SK-N-SH (cell line): ENCODE measurements around the gene TFPI. TPM values are rescaled to one million over a fixed set of nuclear protein-coding genes. Genes with fewer than 3 reads are reported as not detected.

ENCODE experiments used
- CTCF ChIA-PET: fragments of 300-600, 350-600 bp; formaldehyde crosslinking; extraction: SDS; loops from one replicate; lab custom pipeline; 2021; lab: Yijun Ruan, JAX
- POLR2A ChIA-PET: fragments of 350-600 bp; sonication (Branson Sonifier 250); formaldehyde crosslinking; extraction: SDS; loops from one replicate; lab custom pipeline; 2020; ENCODE audit warnings: antibody characterized with exemption, inconsistent platforms; lab: Yijun Ruan, JAX
- DNase-seq: peaks from one replicate; pipeline ENCODE4 v3.0.0; 2012
- H2AFZ ChIP-seq: fragments of 200-600 bp; sonication (generic); 2 replicates; pipeline ENCODE4 v1.8.1; 2016; ENCODE audit warnings: antibody characterized with exemption, mild to moderate bottlenecking, low read depth
- H3F3A ChIP-seq: fragments of 200-600 bp; sonication (generic); replicated peaks from 2 replicates; pipeline ENCODE3; 2016; ENCODE audit warnings: antibody characterized with exemption, mild to moderate bottlenecking; ENCODE audit not compliant: insufficient read depth
- H3K27ac ChIP-seq, 2 experiments: fragments of 200-500 bp in 1 of 2; fragments of 200-600 bp in 1 of 2; sonication (Bioruptor generic) in 1 of 2; sonication (generic), shearing (Covaris generic) in 1 of 2; 2 replicates each; pipeline versions ENCODE4 v1.5.1 to v1.6.1; 2014 to 2016; ENCODE audit warnings: low read depth in 2 of 2, inconsistent platforms in 1 of 2, low read length in 1 of 2, mild to moderate bottlenecking in 1 of 2, mixed read lengths in 1 of 2
- H3K27me3 ChIP-seq: fragments of 200-600 bp; sonication (generic), shearing (Covaris generic); 2 replicates; pipeline ENCODE4 v1.6.1; 2016; ENCODE audit warnings: mixed run types; ENCODE audit not compliant: insufficient read depth
- H3K36me3 ChIP-seq, 2 experiments: fragments of 200-500 bp in 1 of 2; fragments of 200-600 bp in 1 of 2; sonication (Bioruptor generic) in 1 of 2; sonication (generic) in 1 of 2; replicated peaks in 1 of 2; 2 replicates each; pipeline versions ENCODE3 to v1.5.1; 2014 to 2016; ENCODE audit warnings: low read length in 1 of 2, mild to moderate bottlenecking in 1 of 2; ENCODE audit not compliant: insufficient read depth in 2 of 2, control insufficient read depth in 1 of 2
- H3K4me1 ChIP-seq, 2 experiments: fragments of 200-500 bp in 1 of 2; fragments of 200-600 bp in 1 of 2; sonication (Bioruptor generic) in 1 of 2; sonication (generic), shearing (Covaris generic) in 1 of 2; 2 replicates each; pipeline versions ENCODE4 v1.5.1 to v1.6.1; 2014 to 2016; ENCODE audit warnings: low read depth in 1 of 2, low read length in 1 of 2, mixed run types in 1 of 2; ENCODE audit not compliant: insufficient read depth in 2 of 2, control insufficient read depth in 1 of 2
- H3K4me2 ChIP-seq: fragments of 200-600 bp; sonication (generic), shearing (Covaris generic); 2 replicates; pipeline ENCODE4 v1.6.1; 2017; ENCODE audit warnings: mixed run types
- H3K4me3 ChIP-seq, 2 experiments: fragments of 200-500 bp in 1 of 2; fragments of 200-600 bp in 1 of 2; sonication (Bioruptor generic) in 1 of 2; sonication (generic), shearing (Covaris generic) in 1 of 2; 2 replicates each; pipeline versions ENCODE4 v1.5.1 to v1.8.1; 2014 to 2016; ENCODE audit warnings: low read depth in 2 of 2, inconsistent platforms in 1 of 2, low read length in 1 of 2, mild to moderate bottlenecking in 1 of 2, mixed read lengths in 1 of 2, moderate library complexity in 1 of 2
- H3K79me2 ChIP-seq: fragments of 200-600 bp; sonication (generic); 2 replicates; pipeline ENCODE4 v1.8.1; 2017; ENCODE audit warnings: mild to moderate bottlenecking; ENCODE audit not compliant: insufficient read depth
- H3K9ac ChIP-seq: fragments of 200-600 bp; sonication (generic); 2 replicates; pipeline ENCODE4 v1.6.1; 2017; ENCODE audit warnings: mixed run types
- H3K9me2 ChIP-seq: fragments of 200-600 bp; sonication (generic); 2 replicates; pipeline ENCODE4 v1.6.1; 2017; ENCODE audit warnings: mixed run types
- H3K9me3 ChIP-seq: fragments of 200-600 bp; sonication (generic); 2 replicates; pipeline ENCODE4 v1.6.1; 2017; ENCODE audit warnings: mixed run types, mild to moderate bottlenecking, moderate library complexity
- H4K20me1 ChIP-seq: fragments of 200-600 bp; sonication (generic); 2 replicates; pipeline ENCODE4 v1.6.1; 2017; ENCODE audit warnings: mild to moderate bottlenecking, mixed run types; ENCODE audit not compliant: insufficient read depth
- CTCF ChIP-seq: fragments of 200-600 bp; sonication (generic); IDR thresholded peaks from 2 replicates; pipeline ENCODE4 v1.6.1; 2017; ENCODE audit warnings: antibody characterized with exemption, mild to moderate bottlenecking, moderate library complexity
- FOSL2 ChIP-seq: IDR thresholded peaks from 2 replicates; pipeline ENCODE4 v1.4.0; 2012; ENCODE audit warnings: low read depth, mild to moderate bottlenecking, moderate library complexity, borderline replicate concordance
- FOXJ3 ChIP-seq: sonication (generic); formaldehyde crosslinking; IDR thresholded peaks from 2 replicates; pipeline ENCODE4 v1.5.1; 2020; ENCODE audit warnings: mild to moderate bottlenecking, missing genetic modification reagents
- MEF2A ChIP-seq: IDR thresholded peaks from 2 replicates; pipeline ENCODE4 v1.4.0; 2012; ENCODE audit warnings: low read depth, borderline replicate concordance
- NRF1 ChIP-seq: IDR thresholded peaks from 2 replicates; pipeline ENCODE4 v1.6.1; 2012; ENCODE audit warnings: low read depth, mild to moderate bottlenecking, low read length
- REST ChIP-seq: IDR thresholded peaks from 2 replicates; pipeline ENCODE4 v1.6.1; 2012; ENCODE audit warnings: mild to moderate bottlenecking, low read depth, low read length, moderate library complexity
- SIN3A ChIP-seq: IDR thresholded peaks from 2 replicates; pipeline ENCODE4 v1.6.1; 2012; ENCODE audit warnings: low read depth, mild to moderate bottlenecking, low read length, moderate library complexity, borderline replicate concordance
- SMC3 ChIP-seq: IDR thresholded peaks from 2 replicates; pipeline ENCODE4 v1.6.1; 2012; ENCODE audit warnings: low read depth, low read length, improper control_type of control experiment
- WGBS: methylation state at CpG from one replicate; pipeline ENCODE4 v1.1.6; 2017; ENCODE audit warnings: low lambda C conversion rate; 5-methylcytosine and 5-hydroxymethylcytosine counted together
- polyA plus RNA-seq, 3 experiments: library from polyadenylated mRNA; depleted of rRNA; stranded (reverse); fragments of >200 nt; gene quantifications; 2 replicates each; pipeline ENCODE4 v1.2.3, GENCODE V29; 2012
- TF ChIP-seq, protein P1 (sequence below): IDR thresholded peaks from 2 replicates; pipeline ENCODE4 v1.4.0; 2012; ENCODE audit warnings: low read depth, borderline replicate concordance

The TFPI gene
- polyA plus RNA-seq, 1 of the 3 experiments (the other 2 are of a cell fraction): 2.1 TPM

DNA sequence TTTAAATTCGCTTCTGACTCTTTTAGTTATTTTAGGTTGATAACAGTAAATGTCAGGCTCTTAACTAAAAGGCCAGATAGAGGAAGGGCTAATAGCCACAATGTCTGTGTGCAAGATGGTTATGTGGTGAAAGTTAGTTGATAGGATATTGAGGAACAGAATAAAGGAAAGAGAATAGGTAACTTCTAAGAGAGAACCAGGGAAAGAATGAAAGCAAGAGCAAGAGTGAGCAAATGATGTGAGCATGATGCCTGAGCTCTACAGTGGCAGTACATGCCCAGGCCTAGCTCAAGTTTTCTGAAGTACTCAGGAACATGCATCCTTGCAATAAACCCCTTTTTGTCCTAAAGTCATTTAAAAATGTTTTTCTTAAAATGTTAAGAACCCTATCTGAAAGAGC, 12.5 kb upstream of the TFPI start:
- H3K27ac ChIP-seq: no peak overlapping the region
- POLR2A ChIA-PET: no interaction called here
- no peaks in the 10 kb centered on the region for H3K9me3 ChIP-seq
- H3K9ac ChIP-seq: no peak overlapping the region
- H3K27me3 ChIP-seq: no peaks in the 10 kb centered on the region
- H3F3A ChIP-seq: no peaks in the 10 kb centered on the region
- no peaks in the 10 kb centered on the region for H3K36me3 ChIP-seq
- peaks cover 0 to 2% of the 10 kb centered on the region in 2 experiments; a peak in 2 of 4 replicates for H3K4me1 ChIP-seq
- WGBS: 90% methylated on average over 1 of the region's 1 CpG
- peak overlapping the region; percentile 26; the same call in 1 of the 2 replicates for H2AFZ ChIP-seq
- DNase-seq: no peak
- TF ChIP-seq FOXJ3 (CRISPR knock-in tag): no peak
- TF ChIP-seq MEF2A: no peak
- TF ChIP-seq, protein P1, sequence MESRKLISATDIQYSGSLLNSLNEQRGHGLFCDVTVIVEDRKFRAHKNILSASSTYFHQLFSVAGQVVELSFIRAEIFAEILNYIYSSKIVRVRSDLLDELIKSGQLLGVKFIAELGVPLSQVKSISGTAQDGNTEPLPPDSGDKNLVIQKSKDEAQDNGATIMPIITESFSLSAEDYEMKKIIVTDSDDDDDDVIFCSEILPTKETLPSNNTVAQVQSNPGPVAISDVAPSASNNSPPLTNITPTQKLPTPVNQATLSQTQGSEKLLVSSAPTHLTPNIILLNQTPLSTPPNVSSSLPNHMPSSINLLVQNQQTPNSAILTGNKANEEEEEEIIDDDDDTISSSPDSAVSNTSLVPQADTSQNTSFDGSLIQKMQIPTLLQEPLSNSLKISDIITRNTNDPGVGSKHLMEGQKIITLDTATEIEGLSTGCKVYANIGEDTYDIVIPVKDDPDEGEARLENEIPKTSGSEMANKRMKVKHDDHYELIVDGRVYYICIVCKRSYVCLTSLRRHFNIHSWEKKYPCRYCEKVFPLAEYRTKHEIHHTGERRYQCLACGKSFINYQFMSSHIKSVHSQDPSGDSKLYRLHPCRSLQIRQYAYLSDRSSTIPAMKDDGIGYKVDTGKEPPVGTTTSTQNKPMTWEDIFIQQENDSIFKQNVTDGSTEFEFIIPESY: no peak
- no peak for TF ChIP-seq SMC3
- no peak for TF ChIP-seq CTCF
- TF ChIP-seq NRF1: no peak
- no peak for TF ChIP-seq FOSL2
- no peak for TF ChIP-seq SIN3A
- no peak for TF ChIP-seq REST
- CTCF ChIA-PET: interaction anchor here (0.7 to 3.1 kb wide), 4 partner anchors 15 to 67 kb away, joined by 3 to 16 read pairs (median 8); no protein-coding TSS in a partner anchor
- no peaks in the 10 kb centered on the region for H3K9me2 ChIP-seq
- H3K4me3 ChIP-seq: no peak overlapping the region
- H4K20me1 ChIP-seq: no peaks in the 10 kb centered on the region
- no peaks in the 10 kb centered on the region for H3K79me2 ChIP-seq
- no peak overlapping the region for H3K4me2 ChIP-seq
